Activated CD8-positive, alpha-beta T cell treated with anti-CD3 and anti-CD28 coated beads, Interleukin-2, amount 10 ng/mL, durations not matched to agents 7 days and 5 days (primary cell): Measurements from ENCODE around the gene RSBN1. TPM values are rescaled to one million over a fixed set of nuclear protein-coding genes. Genes with fewer than 3 reads are reported as not detected.

Source experiments
- ATAC-seq: fragments of 150-1000 bp; cut with Tn5 transposase; one replicate; pipeline ENCODE4 v1.10.0; 2021; ENCODE audit warnings: moderate library complexity
- CTCF ChIA-PET: fragments of 350-600 bp; sonication (Branson Sonifier 250); formaldehyde crosslinking; loops from one replicate; lab custom pipeline; 2021; ENCODE audit warnings: antibody characterized with exemption; lab: Charles Lee
- POLR2A ChIA-PET: fragments of 350-600 bp; sonication (Branson Sonifier 250); formaldehyde crosslinking; loops from one replicate; lab custom pipeline; 2021; ENCODE audit warnings: antibody characterized with exemption; lab: Charles Lee
- DNase-seq: peaks from one replicate; pipeline ENCODE4 v3.0.0-alpha.2; 2020
- H3K27ac Mint-ChIP-seq: one replicate; pipeline ENCODE4 v1.8.0; 2021; ENCODE audit warnings: mild to moderate bottlenecking, mixed read lengths
- H3K27me3 Mint-ChIP-seq: one replicate; pipeline ENCODE4 v1.8.0; 2021; ENCODE audit warnings: low read depth, mixed read lengths
- H3K36me3 Mint-ChIP-seq: one replicate; pipeline ENCODE4 v1.8.0; 2021; ENCODE audit warnings: low read depth, mixed read lengths
- H3K4me1 Mint-ChIP-seq: one replicate; pipeline ENCODE4 v1.8.0; 2021; ENCODE audit warnings: low read depth, mixed read lengths
- H3K4me3 Mint-ChIP-seq: one replicate; pipeline ENCODE4 v1.8.0; 2021; ENCODE audit warnings: mild to moderate bottlenecking, mixed read lengths
- H3K9me3 Mint-ChIP-seq: one replicate; pipeline ENCODE4 v1.8.0; 2022; ENCODE audit warnings: mixed read lengths; ENCODE audit not compliant: insufficient read depth
- total RNA-seq, 2 experiments: library from RNA; stranded (reverse); gene quantifications; one replicate each; pipeline ENCODE4 v1.2.3, GENCODE V29; 2021

The RSBN1 gene
- total RNA-seq, 2 experiments from 2014 or later, result 27.3 to 29.9 TPM

GRCh38 chr1:113780374-113781146, 31.7 kb downstream of the RSBN1 start:
- Mint-ChIP-seq H3K27me3 (no peaks in the 10 kb centered on the region), H3K4me1 (peaks cover 6% of the 10 kb centered on the region), H3K9me3 (peaks cover 8% of the 10 kb centered on the region), H3K36me3 (peaks cover 26% of the 10 kb centered on the region), H3K27ac (no peak overlapping the region), H3K4me3 (no peak overlapping the region)
- ChIA-PET CTCF (interaction anchor here (0.9 to 1.6 kb wide), 3 partner anchors 18 to 708 kb away, joined by 3 to 4 read pairs (median 3); partner anchors contain the start of gene LRIG2), POLR2A (interaction anchor here (1.6 to 2.0 kb wide), 2 partner anchors 22 to 31 kb away, joined by 7 to 8 read pairs; partner anchors contain the start of genes PHTF1 and RSBN1)
- DNase-seq (no peak), ATAC-seq (peak; percentile 23)

- no peak overlapping the region for H3K27ac Mint-ChIP-seq
- H3K9me3 Mint-ChIP-seq, result peaks cover 8% of the 10 kb centered on the region
- H3K27me3 Mint-ChIP-seq, result no peaks in the 10 kb centered on the region
- DNase-seq (no peak), ATAC-seq (no peak)
- H3K4me3 Mint-ChIP-seq, result no peak overlapping the region
- peaks cover 27% of the 10 kb centered on the region for H3K36me3 Mint-ChIP-seq
- H3K4me1 Mint-ChIP-seq, result peaks cover 4% of the 10 kb centered on the region
- CTCF ChIA-PET, result interaction anchor here (1.6 kb wide), 1 partner anchor 12 kb away, joined by 3 read pairs; no protein-coding TSS in a partner anchor
- POLR2A ChIA-PET, result no interaction called here
Observed at GRCh38 chr1:113779542-113779941, 32.7 kb downstream of the RSBN1 start.

GRCh38 chr1:113777561-113777960, 34.7 kb downstream of the RSBN1 start:
- no peak for ATAC-seq
- DNase-seq, result no peak
- peaks cover 4% of the 10 kb centered on the region for H3K4me1 Mint-ChIP-seq
- H3K27ac Mint-ChIP-seq, result no peak overlapping the region
- peaks cover 8% of the 10 kb centered on the region for H3K9me3 Mint-ChIP-seq
- ChIA-PET CTCF (interaction anchor here (1.0 kb wide), 1 partner anchor 17 kb away, joined by 3 read pairs; no protein-coding TSS in a partner anchor), POLR2A (no interaction called here)
- peaks cover 31% of the 10 kb centered on the region for H3K36me3 Mint-ChIP-seq
- no peaks in the 10 kb centered on the region for H3K27me3 Mint-ChIP-seq
- no peak overlapping the region for H3K4me3 Mint-ChIP-seq

- ATAC-seq (no peak), DNase-seq (no peak)
- H3K27ac Mint-ChIP-seq, result no peak overlapping the region
- ChIA-PET CTCF (interaction anchor here (0.6 to 2.6 kb wide), 2 partner anchors 14 to 924 kb away, joined by 3 to 8 read pairs; no protein-coding TSS in a partner anchor), POLR2A (interaction anchor here (0.8 kb wide), 1 partner anchor 11 kb away, joined by 3 read pairs; the partner anchor contains the start of gene PHTF1)
- no peaks in the 10 kb centered on the region for H3K27me3 Mint-ChIP-seq
- peaks cover 20% of the 10 kb centered on the region for H3K4me1 Mint-ChIP-seq
- no peaks in the 10 kb centered on the region for H3K9me3 Mint-ChIP-seq
- H3K4me3 Mint-ChIP-seq, result no peak overlapping the region
- peaks cover 58% of the 10 kb centered on the region for H3K36me3 Mint-ChIP-seq
Observed at GRCh38 chr1:113770031-113770430, 42.2 kb downstream of the RSBN1 start.

- Mint-ChIP-seq H3K27me3 (no peaks in the 10 kb centered on the region), H3K36me3 (peaks cover 62% of the 10 kb centered on the region), H3K4me1 (peaks cover 20% of the 10 kb centered on the region), H3K9me3 (no peaks in the 10 kb centered on the region), H3K27ac (no peak overlapping the region), H3K4me3 (no peak overlapping the region)
- CTCF ChIA-PET, result interaction anchor here (0.6 to 2.6 kb wide), 2 partner anchors 14 to 925 kb away, joined by 3 to 8 read pairs; no protein-coding TSS in a partner anchor
- POLR2A ChIA-PET, result no interaction called here
- ATAC-seq (no peak), DNase-seq (no peak)
Observed at GRCh38 chr1:113769601-113769970, 42.7 kb downstream of the RSBN1 start.

GRCh38 chr1:113768916-113769600, 43.2 kb downstream of the RSBN1 start:
- Mint-ChIP-seq H3K9me3 (no peaks in the 10 kb centered on the region), H3K36me3 (peaks cover 64% of the 10 kb centered on the region), H3K27ac (peak overlapping the region; percentile 2), H3K4me1 (peaks cover 20% of the 10 kb centered on the region), H3K4me3 (no peak overlapping the region), H3K27me3 (no peaks in the 10 kb centered on the region)
- DNase-seq (no peak), ATAC-seq (no peak)
- ChIA-PET CTCF (interaction anchor here (2.6 kb wide), 1 partner anchor 15 kb away, joined by 8 read pairs; no protein-coding TSS in a partner anchor), POLR2A (interaction anchor here (1.0 kb wide), 1 partner anchor 10 kb away, joined by 6 read pairs; the partner anchor contains the start of gene PHTF1)

GRCh38 chr1:113765306-113766230, 46.7 kb downstream of the RSBN1 start:
- H3K27me3 Mint-ChIP-seq, result no peaks in the 10 kb centered on the region
- H3K27ac Mint-ChIP-seq, result no peak overlapping the region
- H3K4me1 Mint-ChIP-seq, result peaks cover 18% of the 10 kb centered on the region
- CTCF ChIA-PET, result no interaction called here
- DNase-seq (no peak), ATAC-seq (no peak)
- H3K4me3 Mint-ChIP-seq, result no peak overlapping the region
- peaks cover 60% of the 10 kb centered on the region for H3K36me3 Mint-ChIP-seq
- POLR2A ChIA-PET, result no interaction called here
- H3K9me3 Mint-ChIP-seq, result no peaks in the 10 kb centered on the region

GRCh38 chr1:113763661-113764060, 48.6 kb downstream of the RSBN1 start:
- Mint-ChIP-seq H3K27me3 (no peaks in the 10 kb centered on the region), H3K27ac (no peak overlapping the region), H3K36me3 (peaks cover 48% of the 10 kb centered on the region), H3K4me1 (peaks cover 11% of the 10 kb centered on the region), H3K9me3 (no peaks in the 10 kb centered on the region), H3K4me3 (no peak overlapping the region)
- POLR2A ChIA-PET, result interaction anchor here (1.1 kb wide), 1 partner anchor 165 kb away, joined by 3 read pairs; the partner anchor contains the start of gene HIPK1
- DNase-seq, result no peak
- ATAC-seq, result no peak
- CTCF ChIA-PET, result no interaction called here

GRCh38 chr1:113761937-113762336, 50.3 kb downstream of the RSBN1 start:
- H3K27me3 Mint-ChIP-seq, result no peaks in the 10 kb centered on the region
- peaks cover 41% of the 10 kb centered on the region for H3K36me3 Mint-ChIP-seq
- DNase-seq (no peak), ATAC-seq (no peak)
- ChIA-PET CTCF (interaction anchor here (1.3 kb wide), 1 partner anchor 689 kb away, joined by 3 read pairs; the partner anchor contains the start of gene LRIG2), POLR2A (no interaction called here)
- H3K9me3 Mint-ChIP-seq, result no peaks in the 10 kb centered on the region
- no peak overlapping the region for H3K27ac Mint-ChIP-seq
- no peak overlapping the region for H3K4me3 Mint-ChIP-seq
- peaks cover 17% of the 10 kb centered on the region for H3K4me1 Mint-ChIP-seq

- Mint-ChIP-seq H3K4me1 (peaks cover 30% of the 10 kb centered on the region), H3K27ac (peak overlapping the region; percentile 96), H3K4me3 (peak overlapping the region; percentile 90), H3K27me3 (no peaks in the 10 kb centered on the region), H3K9me3 (no peaks in the 10 kb centered on the region), H3K36me3 (peaks cover 40% of the 10 kb centered on the region)
- CTCF ChIA-PET, result interaction anchor here (0.6 to 1.5 kb wide), 12 partner anchors 12 to 218 kb away, joined by 3 to 5 read pairs (median 4); partner anchors contain the start of genes OLFML3 and RSBN1
- DNase-seq (no peak), ATAC-seq (no peak)
- POLR2A ChIA-PET, result interaction anchor here (0.6 to 3.3 kb wide), 8 partner anchors 8 to 625 kb away, joined by 3 to 23 read pairs (median 6); partner anchors contain the start of gene RSBN1
Observed at GRCh38 chr1:113760102-113761080, 51.9 kb downstream of the RSBN1 start.
